Measurements from ENCODE around the gene B3GNT5.

- TF ChIP-seq CTCF (IDR thresholded peaks at IDR 0.05 in 4 of 5, conservative IDR thresholded peaks at IDR 0.05 in 1 of 5), result no peak
- TF ChIP-seq POLR2A (IDR thresholded peaks at IDR 0.05), result peak in 1 of 2 donors; percentile 54
These were observed 43.9 kb downstream of the B3GNT5 start for GRCh38 chr3:183296944-183297343.

Data from gastrocnemius medialis (tissue), 4 donors.